Heart right ventricle (tissue), 16 donors: ENCODE data around the gene FAM83E. TPM values are rescaled to one million over a fixed set of nuclear protein-coding genes. Genes with fewer than 3 reads are reported as not detected.

Experiments used
- ATAC-seq, 8 donors: fragments of 200-7000 bp; cut with Tn5 transposase; one replicate each; pipeline ENCODE4 v1.9.1; 2020; ENCODE audit warnings: mild to moderate bottlenecking in 8 of 8, moderate library complexity in 8 of 8, moderate number of reproducible peaks in 1 of 8
- DNase-seq, 2 donors: peaks; one replicate each; pipeline ENCODE4 v3.0.0-alpha.2; 2020
- H3K27ac ChIP-seq, 10 donors: fragments of 200-600 bp; sonication (generic) in 2 of 10; one replicate each; pipeline versions ENCODE4 v1.5.0 to v1.8.0; 2020 to 2022; ENCODE audit warnings: mild to moderate bottlenecking in 3 of 10
- H3K27me3 ChIP-seq, 7 donors: fragments of 200-600 bp; one replicate each; pipeline ENCODE4 v1.8.0; 2021 to 2022; ENCODE audit warnings: mild to moderate bottlenecking in 2 of 7
- H3K36me3 ChIP-seq, 9 donors: fragments of 200-600 bp; sonication (generic) in 1 of 9; one replicate each; pipeline versions ENCODE4 v1.5.0 to v1.8.0; 2020 to 2022; ENCODE audit warnings: mild to moderate bottlenecking in 2 of 9
- H3K4me1 ChIP-seq, 9 donors: fragments of 200-600 bp; sonication (generic) in 1 of 9; one replicate each; pipeline versions ENCODE4 v1.5.0 to v1.8.0; 2020 to 2022; ENCODE audit warnings: mild to moderate bottlenecking in 4 of 9
- H3K4me3 ChIP-seq, 10 donors: fragments of 200-600 bp; sonication (generic) in 2 of 10; one replicate each; pipeline versions ENCODE4 v1.5.0 to v1.8.0; 2020 to 2022; ENCODE audit warnings: mild to moderate bottlenecking in 7 of 10, moderate library complexity in 2 of 10
- H3K9me3 ChIP-seq, 11 donors: fragments of 200-600 bp in 10 of 11; sonication (generic) in 2 of 11; one replicate each; pipeline versions ENCODE4 v1.5.0 to v1.8.0; 2013 to 2022; ENCODE audit warnings: mild to moderate bottlenecking in 2 of 11, control low read depth in 1 of 11, moderate library complexity in 1 of 11
- WGBS, 2 donors: extraction: QIAGEN DNeasy Blood & Tissue Kit; methylation state at CpG; one replicate each; pipeline ENCODE4 v1.1.7; 2013; ENCODE audit warnings: inconsistent platforms in 1 of 2; 5-methylcytosine and 5-hydroxymethylcytosine counted together
- intact Hi-C, 10 donors: fragments of 100-400 bp; cut with DNase I; formaldehyde crosslinking; loops; one replicate each; pipeline versions ENCODE4 v1.11.1 to v1.14.2; 2022
- polyA plus RNA-seq, 2 donors: library from polyadenylated mRNA; stranded (reverse); fragments of 200-250 nt; gene quantifications; one replicate each; pipeline ENCODE4 v1.2.3, GENCODE V29; 2013
- total RNA-seq, 10 donors: library from RNA; stranded (reverse); fragmentation: NEBNext Ultra II Directional in 3 of 10; extraction: Animal tissue kit (Norgen Biotek cat#: 25700) in 3 of 10; gene quantifications; one replicate each; pipeline versions ENCODE4 v1.2.1 to v1.2.4, GENCODE V29; 2021 to 2023
- TF ChIP-seq, protein P1 (sequence below), 9 donors: fragments of 200-600 bp; sonication (generic) in 2 of 9; IDR thresholded peaks; one replicate each; pipeline versions ENCODE4 v1.5.0 to v1.8.0; 2021 to 2022; ENCODE audit warnings: antibody characterized with exemption in 9 of 9, mild to moderate bottlenecking in 5 of 9, moderate library complexity in 1 of 9
- donor health status: Arrhythmogenic right ventricular cardiomyopathy.
- donor health status: ischemic (EF 13 %, LVEDD 7.1; RV severe dilation, severe dysfunction).
- donor health status: healthy with polysubstance abuse.
- donor health status: DM: no; HTN: yes; CAD: no.
- donor health status: DM: no; HTN: no; CAD: no.
- donor health status: ischemic (EF 25% LVEDD 6.9; RV normal size, moderate dysfunction).
- donor health status: ischemic (EF 25% LVEDD 5.7; RV mildly dilated, moderate dysfunction).
- donor health status: healthy.
- donor health status: DM: yes; HTN: yes; CAD: no.
- donor health status: Ischemic cardiomyopathy.
- donor health status: ischemic (EF 35%, LVEDD 5.7; RV mildly dilated, moderate dysfunction).
- donor health status: nonischemic (EF 11% LVEDD 7.7; RV severe dilation, severe dysfunction).
- donor health status: DM: yes; HTN: yes; CAD: no.
- donor health status: PGD.
- donor health status: ischemic (EF 29% LVEDD 5.4; RV normal size, mild dysfunction).
- donor health status: nonischemic (EF 23%, LVEDD 6.1; RV moderate dilation, normal function).

The FAM83E gene
- total and polyA plus RNA-seq, 12 donors, result 0.01 TPM; not detected in 11

DNA sequence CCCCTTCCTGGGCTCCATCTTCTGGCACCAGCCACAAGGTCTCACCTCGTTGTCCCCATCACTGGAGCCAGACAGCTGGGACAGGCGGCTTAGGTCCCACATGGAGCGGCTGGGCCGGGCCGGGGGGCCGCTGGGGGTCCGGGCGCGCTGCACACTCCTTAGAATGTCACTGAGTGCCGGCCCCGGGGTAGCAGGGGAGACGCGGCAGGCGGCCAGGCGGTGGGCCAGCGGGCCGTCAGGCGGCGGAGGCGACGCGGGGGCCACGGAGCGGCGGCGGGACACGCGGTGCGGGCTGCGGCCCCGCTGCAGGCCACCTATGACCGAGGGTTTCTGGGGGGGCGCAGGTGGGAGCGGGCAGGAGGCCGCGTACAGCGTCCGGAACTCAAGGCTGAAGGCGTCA lies 11.4 kb downstream of the FAM83E start:
- Histone ChIP-seq H3K9me3 (no peaks in the 10 kb centered on the region), H3K27ac (no peak overlapping the region), H3K36me3 (no peaks in the 10 kb centered on the region), H3K27me3 (peaks cover 0 to 10% (median 0%) of the 10 kb centered on the region in 7 donors), H3K4me1 (no peaks in the 10 kb centered on the region), H3K4me3 (no peak overlapping the region)
- TF ChIP-seq, protein P1, sequence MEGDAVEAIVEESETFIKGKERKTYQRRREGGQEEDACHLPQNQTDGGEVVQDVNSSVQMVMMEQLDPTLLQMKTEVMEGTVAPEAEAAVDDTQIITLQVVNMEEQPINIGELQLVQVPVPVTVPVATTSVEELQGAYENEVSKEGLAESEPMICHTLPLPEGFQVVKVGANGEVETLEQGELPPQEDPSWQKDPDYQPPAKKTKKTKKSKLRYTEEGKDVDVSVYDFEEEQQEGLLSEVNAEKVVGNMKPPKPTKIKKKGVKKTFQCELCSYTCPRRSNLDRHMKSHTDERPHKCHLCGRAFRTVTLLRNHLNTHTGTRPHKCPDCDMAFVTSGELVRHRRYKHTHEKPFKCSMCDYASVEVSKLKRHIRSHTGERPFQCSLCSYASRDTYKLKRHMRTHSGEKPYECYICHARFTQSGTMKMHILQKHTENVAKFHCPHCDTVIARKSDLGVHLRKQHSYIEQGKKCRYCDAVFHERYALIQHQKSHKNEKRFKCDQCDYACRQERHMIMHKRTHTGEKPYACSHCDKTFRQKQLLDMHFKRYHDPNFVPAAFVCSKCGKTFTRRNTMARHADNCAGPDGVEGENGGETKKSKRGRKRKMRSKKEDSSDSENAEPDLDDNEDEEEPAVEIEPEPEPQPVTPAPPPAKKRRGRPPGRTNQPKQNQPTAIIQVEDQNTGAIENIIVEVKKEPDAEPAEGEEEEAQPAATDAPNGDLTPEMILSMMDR (IDR thresholded peaks at IDR 0.05), result no peak
- no peak for ATAC-seq
- intact Hi-C loops, result no loop called here
- DNase-seq, result no peak
- WGBS, 2 donors, result 85 to 89% methylated on average over 39 of the region's 39 CpGs

DNA sequence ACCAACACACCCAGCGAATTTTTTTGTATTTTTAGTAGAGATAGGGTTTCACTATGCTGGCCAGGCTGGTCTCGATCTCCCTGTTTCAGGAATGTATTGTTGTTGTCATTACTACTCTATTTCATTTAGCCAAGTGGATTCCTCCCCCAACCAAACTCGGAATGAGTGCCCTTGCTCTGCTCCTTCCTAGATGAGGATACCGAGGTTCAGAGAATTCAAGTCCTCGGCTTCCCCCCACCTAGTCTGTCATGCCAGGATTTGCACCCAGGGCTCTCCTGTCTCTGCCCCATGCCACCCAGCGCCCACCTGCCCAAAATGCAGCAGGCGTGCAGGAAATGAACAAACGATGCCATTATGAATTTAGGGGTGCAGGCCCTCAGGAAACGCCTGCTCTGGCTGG lies 11.9 kb downstream of the FAM83E start:
- H3K27me3 ChIP-seq, result peaks cover 0 to 10% (median 0%) of the 10 kb centered on the region in 7 donors
- no peaks in the 10 kb centered on the region for H3K36me3 ChIP-seq
- H3K9me3 ChIP-seq, result no peaks in the 10 kb centered on the region
- ATAC-seq (no peak), DNase-seq (no peak)
- WGBS, 2 donors, result 73 to 86% methylated on average over 9 of the region's 9 CpGs
- H3K27ac ChIP-seq, result no peak overlapping the region
- intact Hi-C loops, result no loop called here
- H3K4me1 ChIP-seq, result no peaks in the 10 kb centered on the region
- H3K4me3 ChIP-seq, result no peak overlapping the region
- TF ChIP-seq, protein P1 (IDR thresholded peaks at IDR 0.05), result no peak

DNA sequence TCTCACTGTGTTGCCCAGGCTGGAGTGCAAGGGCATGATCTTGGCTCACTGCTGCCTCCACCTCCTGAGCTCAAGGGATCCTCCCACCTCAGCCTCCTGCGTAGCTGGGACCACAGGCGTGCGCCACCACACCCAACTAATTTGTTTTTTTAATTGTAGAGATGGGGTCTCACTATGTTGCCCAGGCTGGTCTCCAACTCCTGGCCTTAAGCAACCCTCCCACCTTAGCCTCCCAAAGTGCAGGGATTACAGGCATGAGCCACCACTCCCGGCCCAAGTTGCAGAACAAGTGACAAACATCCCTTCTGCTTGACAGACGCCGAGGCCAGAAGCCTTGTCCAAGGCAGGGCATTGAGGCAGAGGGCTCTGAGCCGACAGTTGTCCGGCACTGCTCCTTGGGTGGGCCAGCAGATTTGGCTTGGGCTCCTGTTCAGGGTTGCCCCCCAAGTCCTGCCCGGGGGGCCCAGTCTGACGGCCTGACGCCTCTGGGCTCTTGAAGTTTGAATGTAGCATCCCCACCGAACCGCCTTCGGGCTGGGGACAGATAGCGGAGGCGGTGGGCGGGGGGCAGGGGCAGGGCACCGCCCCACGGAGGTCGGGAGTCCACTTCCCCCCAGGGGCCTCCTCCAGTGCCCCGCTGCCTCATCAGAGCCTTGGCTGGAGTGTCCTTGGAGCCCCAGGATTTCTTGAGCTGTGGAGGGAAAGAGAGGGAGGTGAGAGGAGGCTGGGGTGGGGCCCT lies 14.0 kb downstream of the FAM83E start:
- 83% methylated on average over 21 of the region's 21 CpGs for WGBS, 2 donors
- ATAC-seq (no peak), DNase-seq (no peak)
- intact Hi-C loops, result no loop called here
- TF ChIP-seq, protein P1 (IDR thresholded peaks at IDR 0.05), result no peak
- H3K36me3 ChIP-seq, result no peaks in the 10 kb centered on the region
- no peaks in the 10 kb centered on the region for H3K9me3 ChIP-seq
- H3K4me1 ChIP-seq, result no peaks in the 10 kb centered on the region
- peaks cover 0 to 10% (median 0%) of the 10 kb centered on the region in 7 donors for H3K27me3 ChIP-seq
- H3K27ac ChIP-seq, result no peak overlapping the region
- H3K4me3 ChIP-seq, result no peak overlapping the region

DNA sequence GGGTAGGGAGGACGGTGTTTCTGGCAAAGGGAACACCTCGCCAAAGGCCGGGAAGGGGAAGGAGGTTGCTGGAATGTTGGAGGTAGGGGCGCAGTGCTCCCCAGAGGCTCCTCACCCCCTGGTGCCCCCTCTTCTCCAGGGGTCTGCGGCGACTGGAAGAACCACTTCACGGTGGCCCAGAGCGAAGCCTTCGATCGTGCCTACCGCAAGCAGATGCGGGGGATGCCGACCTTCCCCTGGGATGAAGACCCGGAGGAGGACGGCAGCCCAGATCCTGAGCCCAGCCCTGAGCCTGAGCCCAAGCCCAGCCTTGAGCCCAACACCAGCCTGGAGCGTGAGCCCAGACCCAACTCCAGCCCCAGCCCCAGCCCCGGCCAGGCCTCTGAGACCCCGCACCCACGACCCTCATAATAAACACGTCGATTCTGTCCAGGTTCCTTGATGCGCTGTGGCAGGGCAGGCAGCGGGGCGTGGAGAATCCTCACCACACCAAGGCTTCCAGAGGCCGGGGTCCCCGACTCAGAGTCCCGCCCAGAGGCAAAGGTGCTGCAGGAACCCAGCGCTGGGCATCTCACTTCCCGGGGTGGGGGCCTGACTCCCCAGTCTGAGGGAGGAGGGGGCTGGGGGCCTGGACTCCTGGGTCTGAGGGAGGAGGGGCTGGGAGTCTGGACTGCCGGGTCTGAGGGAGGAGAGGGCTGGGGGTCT lies 15.7 kb downstream of the FAM83E start:
- no peak for ATAC-seq
- 64 to 66% methylated on average over 29 to 30 of the region's 30 CpGs for WGBS, 2 donors

More for the DNA sequence above, 15.7 kb downstream of the FAM83E start:
- Histone ChIP-seq H3K4me1 (no peaks in the 10 kb centered on the region), H3K4me3 (no peak overlapping the region), H3K9me3 (no peaks in the 10 kb centered on the region), H3K36me3 (no peaks in the 10 kb centered on the region), H3K27ac (no peak overlapping the region), H3K27me3 (peaks cover 0 to 10% (median 0%) of the 10 kb centered on the region in 7 donors)
- DNase-seq, result no peak
- TF ChIP-seq, protein P1 (IDR thresholded peaks at IDR 0.05), result no peak
- intact Hi-C loops, result no loop called here
